Lower leg skin (tissue), 4 donors: Measurements from ENCODE around the gene CD14. TPM values are rescaled to one million over a fixed set of nuclear protein-coding genes. Genes with fewer than 3 reads are reported as not detected.

Source experiments
- DNase-seq, 2 donors: peaks; one replicate each; pipeline ENCODE4 v3.0.0-alpha.2; 2019; ENCODE audit warnings: low spot score in 2 of 2
- H3K4me3 ChIP-seq: fragments of 200-600 bp; sonication (generic); 2 replicates; pipeline ENCODE4 v1.5.1; 2017; ENCODE audit warnings: mild to moderate bottlenecking, low read depth; ENCODE audit not compliant: poor library complexity, severe bottlenecking
- CTCF ChIP-seq, 3 donors: fragments of 450-650 bp; IDR thresholded peaks; one replicate each; pipeline ENCODE4 v1.5.1; 2016; ENCODE audit warnings: antibody characterized with exemption in 3 of 3, mild to moderate bottlenecking in 3 of 3, moderate library complexity in 2 of 3
- POLR2A ChIP-seq, 2 donors: fragments of 450-650 bp; IDR thresholded peaks; one replicate each; pipeline ENCODE4 v1.6.1; 2016 to 2017; ENCODE audit warnings: antibody characterized with exemption in 2 of 2, mild to moderate bottlenecking in 1 of 2, moderate library complexity in 1 of 2
- WGBS, 2 donors: methylation state at CpG; one replicate each; pipeline ENCODE4 v1.1.5; 2018; 5-methylcytosine and 5-hydroxymethylcytosine counted together
- intact Hi-C: fragments of 100-400 bp; cut with DNase I; formaldehyde crosslinking; loops from one replicate; pipeline ENCODE4 v1.15.0; 2023; ENCODE audit warnings: low total_unique reads
- microRNA-seq, 2 donors: library from miRNA; unstranded; fragments of <30 nt; microRNA quantifications; one replicate each; pipeline ENCODE4, GENCODE V29; 2016; ENCODE audit warnings: borderline replicate concordance in 2 of 2, borderline number of aligned reads in 1 of 2
- total RNA-seq, 4 donors: library from RNA; depleted of rRNA; stranded (reverse); fragments of >200 nt; gene quantifications; one replicate each; pipeline ENCODE4 v1.1.0, GENCODE V29; 2016

Gene CD14
- total RNA-seq, 4 donors from 2014 or later: 14.9 to 22.1 (median 19.1) TPM

GRCh38 chr5:140590861-140591260 lies 42.1 kb downstream of the CD14 start:
- no peak for TF ChIP-seq POLR2A (IDR thresholded peaks at IDR 0.05)
- no peak overlapping the region for H3K4me3 ChIP-seq
- 71 to 74% methylated on average over 7 of the region's 7 CpGs for WGBS, 2 donors
- intact Hi-C loops: no loop called here
- DNase-seq: no peak

DNA sequence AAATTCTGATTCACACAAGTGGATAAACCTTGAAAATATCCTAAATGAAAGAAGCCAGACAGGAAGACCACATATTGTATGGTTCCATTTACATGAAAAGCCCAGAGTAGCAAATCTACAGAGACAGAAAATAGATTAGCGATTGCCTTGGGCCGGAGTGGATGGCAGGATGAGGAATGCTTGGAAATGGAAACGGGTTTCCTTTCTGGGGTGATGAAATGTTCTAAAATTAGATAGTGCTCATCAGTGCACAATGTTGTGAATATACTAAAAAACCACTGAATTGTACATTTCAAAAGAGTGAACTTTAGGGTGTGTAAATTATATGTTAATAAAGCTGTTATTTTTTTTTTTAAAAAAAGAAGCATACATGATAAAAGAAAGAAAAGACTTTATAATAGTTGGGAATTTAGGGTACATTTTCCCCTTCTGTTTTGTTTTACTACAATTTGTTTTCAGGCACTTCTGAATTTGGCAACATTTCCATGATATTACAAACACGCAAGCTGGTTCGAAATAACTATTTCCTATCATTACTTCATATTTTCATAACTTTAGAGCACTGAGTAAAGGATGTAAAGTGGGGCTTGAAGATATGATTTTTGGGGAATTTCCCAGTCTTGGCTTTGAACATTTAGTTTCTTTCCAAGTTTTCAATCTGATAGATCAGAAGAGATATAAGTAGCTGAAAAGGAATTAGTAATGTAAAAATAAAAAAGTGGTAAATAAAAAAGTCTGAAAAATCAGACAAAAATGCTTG lies 44.5 kb downstream of the CD14 start:
- no peak overlapping the region for H3K4me3 ChIP-seq
- no peak for DNase-seq
- 8 to 12% methylated on average over 5 of the region's 5 CpGs for WGBS, 2 donors
- TF ChIP-seq CTCF (IDR thresholded peaks at IDR 0.05) (no peak), POLR2A (IDR thresholded peaks at IDR 0.05) (no peak)
- intact Hi-C loops: no loop called here

- 91 to 100% methylated on average over 1 of the region's 1 CpG for WGBS, 2 donors
- no peak overlapping the region for H3K4me3 ChIP-seq
- intact Hi-C loops: no loop called here
- DNase-seq: no peak
- TF ChIP-seq POLR2A (IDR thresholded peaks at IDR 0.05) (no peak), CTCF (IDR thresholded peaks at IDR 0.05) (no peak)
Observed at GRCh38 chr5:140587495-140587894, 45.5 kb downstream of the CD14 start.

Small RNAs within 50 kb of the gene (microRNA-seq; reads per million reads assigned to microRNA genes)
- gene MIR3655: 0 to 1.7 reads per million in 2 donors

Other genes with a start within 250 kb of the CD14 start
- 100 to 1,000 TPM in 2 of 4 donors, 10 to 100 TPM in 2; 73.6 to 165 (median 101) TPM for gene ANKHD1, start 231.3 kb downstream of the CD14 start, total RNA-seq
- gene EIF4EBP3, start 85.5 kb downstream of the CD14 start, total RNA-seq: 10 to 100 TPM; 19.2 to 32.1 (median 27.2) TPM
- gene SRA1, start 75.7 kb downstream of the CD14 start, total RNA-seq: 10 to 100 TPM; 11.4 to 23.9 (median 14.6) TPM
- gene APBB3, start 68.6 kb downstream of the CD14 start, total RNA-seq: 10 to 100 TPM; 14.0 to 23.7 (median 19.2) TPM
- 10 to 100 TPM; 59.7 to 86.4 (median 68.2) TPM for gene SLC35A4, start 68.3 kb downstream of the CD14 start, total RNA-seq
- 10 to 100 TPM; 60.3 to 99.8 (median 67.3) TPM for gene TMCO6, start 6.3 kb upstream of the CD14 start, total RNA-seq
- 10 to 100 TPM; 39.4 to 57.6 (median 45.8) TPM for gene NDUFA2, start 14.5 kb upstream of the CD14 start, total RNA-seq
- gene IK, start 14.7 kb upstream of the CD14 start, total RNA-seq: 100 to 1,000 TPM in 1 of 4 donors, 10 to 100 TPM in 3; 64.1 to 105 (median 94.8) TPM
- gene WDR55, start 31.7 kb upstream of the CD14 start, total RNA-seq: 10 to 100 TPM; 19.7 to 26.1 (median 21.4) TPM
- under 1 TPM; 0.49 to 0.94 (median 0.69) TPM for gene DND1, start 40.4 kb upstream of the CD14 start, total RNA-seq
- gene HARS1, start 58.2 kb upstream of the CD14 start, total RNA-seq: 10 to 100 TPM; 71.9 to 90.6 (median 80.8) TPM
- 10 to 100 TPM; 17.4 to 37.2 (median 31.8) TPM for gene HARS2, start 58.3 kb upstream of the CD14 start, total RNA-seq
- gene ZMAT2, start 67.3 kb upstream of the CD14 start, total RNA-seq: 10 to 100 TPM; 28.2 to 48.6 (median 41.2) TPM
- gene PCDHA1, start 153.0 kb upstream of the CD14 start, total RNA-seq: not detected
- not detected for gene PCDHA2, start 161.7 kb upstream of the CD14 start, total RNA-seq
- gene PCDHA3, start 167.9 kb upstream of the CD14 start, total RNA-seq: under 1 TPM in 2 of 4 donors, not detected in 2; 0.05 to 0.13 TPM
- gene PCDHA4, start 173.9 kb upstream of the CD14 start, total RNA-seq: under 1 TPM in 3 of 4 donors, not detected in 1; 0.08 to 0.58 (median 0.23) TPM
- under 1 TPM in 3 of 4 donors, not detected in 1; 0.05 to 0.19 (median 0.10) TPM for gene PCDHA5, start 188.4 kb upstream of the CD14 start, total RNA-seq
- under 1 TPM in 2 of 4 donors, not detected in 2; 0.13 to 0.49 TPM for gene PCDHA6, start 194.8 kb upstream of the CD14 start, total RNA-seq
- under 1 TPM in 1 of 4 donors, not detected in 3; 0.20 TPM for gene PCDHA7, start 201.1 kb upstream of the CD14 start, total RNA-seq
- under 1 TPM in 1 of 4 donors, not detected in 3; 0.22 TPM for gene PCDHA8, start 208.0 kb upstream of the CD14 start, total RNA-seq
- under 1 TPM in 2 of 4 donors, not detected in 2; 0.06 to 0.07 TPM for gene PCDHA9, start 215.2 kb upstream of the CD14 start, total RNA-seq
- gene PCDHA10, start 222.7 kb upstream of the CD14 start, total RNA-seq: 1 to 10 TPM in 1 of 4 donors, under 1 TPM in 3; 0.08 to 1.0 (median 0.55) TPM
- under 1 TPM in 3 of 4 donors, not detected in 1; 0.17 to 0.94 (median 0.34) TPM for gene PCDHA11, start 235.8 kb upstream of the CD14 start, total RNA-seq
- under 1 TPM in 3 of 4 donors, not detected in 1; 0.04 to 0.39 (median 0.25) TPM for gene PCDHA12, start 242.1 kb upstream of the CD14 start, total RNA-seq
- under 1 TPM in 3 of 4 donors, not detected in 1; 0.16 to 0.34 (median 0.30) TPM for gene PCDHA13, start 248.9 kb upstream of the CD14 start, total RNA-seq